HCT116 (cell line): ENCODE data around the gene PDK2. TPM values are rescaled to one million over a fixed set of nuclear protein-coding genes. Genes with fewer than 3 reads are reported as not detected.

Source experiments
- ATAC-seq: fragments of 200-7000 bp; cut with Tn5 transposase; 2 replicates; pipeline ENCODE4 v1.9.1; 2020; ENCODE audit warnings: mild to moderate bottlenecking, moderate library complexity
- Bru-seq: library from RNA; stranded (reverse); fragments of 400-500 nt; gene quantifications from one replicate; lab custom pipeline; 2021; lab: Mats Ljungman, UMichigan
- BruChase-seq, 2 experiments: library from RNA; stranded (reverse); fragments of 400-500 nt; gene quantifications; one replicate each; lab custom pipeline; 2021; lab: Mats Ljungman, UMichigan
- BruUV-seq: library from RNA; stranded (reverse); fragments of 400-500 nt; replicated peaks from 2 replicates; lab custom pipeline; 2021; lab: Mats Ljungman, UMichigan
- CTCF ChIA-PET: fragments of 300-600 bp; sonication (Branson Sonifier 250); formaldehyde crosslinking; loops from one replicate; lab custom pipeline; 2021; ENCODE audit warnings: antibody characterized with exemption; lab: Charles Lee
- POLR2A ChIA-PET: fragments of 300-600, 350-600 bp; sonication (Branson Sonifier 250); formaldehyde crosslinking; loops from one replicate; lab custom pipeline; 2021; ENCODE audit warnings: antibody characterized with exemption; lab: Charles Lee
- RAD21 ChIA-PET, 2 experiments: fragments of 300-600 bp; sonication (Branson Sonifier 250); formaldehyde crosslinking; loops; one replicate each; lab custom pipeline; 2023; ENCODE audit warnings: low total read pairs in 2 of 2; ENCODE audit not compliant: uncharacterized antibody in 2 of 2, unreplicated experiment in 2 of 2, low non-redundant PET in 1 of 2; lab: Charles Lee
- DNase-seq: peaks from one replicate; pipeline ENCODE4 v3.0.0-alpha.2; 2010; ENCODE audit warnings: low read depth, low spot score
- H2AFZ ChIP-seq: fragments of 200-600 bp; shearing (Covaris generic), sonication (generic); 2 replicates; pipeline ENCODE4 v1.6.1; 2017; ENCODE audit warnings: low read depth, mixed run types, mixed read lengths, antibody characterized with exemption, low read length; ENCODE audit not compliant: poor library complexity, severe bottlenecking
- H3K27ac ChIP-seq: 2 replicates; pipeline ENCODE4 v1.5.1; 2012; ENCODE audit warnings: low read depth, low read length
- H3K27me3 ChIP-seq: fragments of 200-600 bp; sonication (generic); 2 replicates; pipeline ENCODE4 v1.6.1; 2016; ENCODE audit warnings: mixed run types, low read length, mixed read lengths; ENCODE audit not compliant: insufficient read depth
- H3K36me3 ChIP-seq, 2 experiments: fragments of 200-500 bp in 1 of 2; fragments of 200-600 bp in 1 of 2; sonication (Bioruptor generic) in 1 of 2; sonication (generic) in 1 of 2; 2 replicates each; pipeline versions ENCODE4 v1.5.1 to v1.6.1; 2014 to 2016; ENCODE audit warnings: low read length in 2 of 2, inconsistent platforms in 1 of 2, mixed read lengths in 1 of 2, mixed run types in 1 of 2; ENCODE audit not compliant: insufficient read depth in 2 of 2, control insufficient read depth in 1 of 2
- H3K4me1 ChIP-seq, 2 experiments: fragments of 200-600 bp in 1 of 2; sonication (generic) in 1 of 2; 2 replicates each; pipeline versions ENCODE4 v1.5.1 to v1.6.1; 2012 to 2017; ENCODE audit warnings: low read length in 2 of 2, inconsistent platforms in 1 of 2, mild to moderate bottlenecking in 1 of 2, mixed read lengths in 1 of 2, mixed run types in 1 of 2, moderate library complexity in 1 of 2; ENCODE audit not compliant: insufficient read depth in 2 of 2, control insufficient read depth in 1 of 2
- H3K4me2 ChIP-seq: fragments of 200-600 bp; sonication (generic); 2 replicates; pipeline ENCODE4 v1.6.1; 2017; ENCODE audit warnings: mixed run types, low read length, mixed read lengths
- H3K4me3 ChIP-seq, 2 experiments: fragments of 200-600 bp in 1 of 2; sonication (generic) in 1 of 2; replicated peaks in 1 of 2; 2 replicates each; pipeline ENCODE4 v1.5.1; 2011 to 2016; ENCODE audit warnings: low read length in 2 of 2, control low read depth in 1 of 2, low read depth in 1 of 2, mild to moderate bottlenecking in 1 of 2, mixed read lengths in 1 of 2, mixed run types in 1 of 2
- H3K79me2 ChIP-seq: fragments of 200-600 bp; sonication (generic); 2 replicates; pipeline ENCODE4 v1.6.1; 2017; ENCODE audit warnings: mild to moderate bottlenecking, mixed run types, low read length, moderate library complexity, mixed read lengths; ENCODE audit not compliant: insufficient read depth
- H3K9ac ChIP-seq: fragments of 200-600 bp; sonication (generic); 2 replicates; pipeline ENCODE4 v1.6.1; 2016; ENCODE audit warnings: low read length, mixed read lengths
- H3K9me2 ChIP-seq: fragments of 200-600 bp; sonication (generic), shearing (Covaris generic); 2 replicates; pipeline ENCODE4 v1.6.1; 2017; ENCODE audit warnings: mixed run types, mild to moderate bottlenecking, moderate library complexity; ENCODE audit not compliant: insufficient read depth
- H3K9me3 ChIP-seq, 2 experiments: fragments of 200-500 bp in 1 of 2; fragments of 200-600 bp in 1 of 2; sonication (Bioruptor generic) in 1 of 2; sonication (generic) in 1 of 2; 2 replicates each; pipeline ENCODE4 v1.6.1; 2014 to 2017; ENCODE audit warnings: low read length in 2 of 2, mixed read lengths in 2 of 2, inconsistent platforms in 1 of 2, low read depth in 1 of 2, mild to moderate bottlenecking in 1 of 2, mixed run types in 1 of 2, moderate library complexity in 1 of 2; ENCODE audit not compliant: control insufficient read depth in 1 of 2, insufficient read depth in 1 of 2
- H4K20me1 ChIP-seq: fragments of 200-600 bp; sonication (generic), shearing (Covaris generic); 2 replicates; pipeline ENCODE4 v1.6.1; 2017; ENCODE audit warnings: mixed run types, mild to moderate bottlenecking, moderate library complexity; ENCODE audit not compliant: insufficient read depth
- EGR1 ChIP-seq: IDR thresholded peaks from 2 replicates; pipeline ENCODE4 v1.6.1; 2012; ENCODE audit warnings: low read depth
- FOSL1 ChIP-seq: IDR thresholded peaks from 2 replicates; pipeline ENCODE4 v1.6.1; 2012; ENCODE audit warnings: low read depth
- POLR2AphosphoS5 ChIP-seq: IDR thresholded peaks from 2 replicates; pipeline ENCODE4 v1.6.1; 2011; ENCODE audit warnings: mild to moderate bottlenecking, low read depth, low read length, moderate library complexity
- SP1 ChIP-seq: IDR thresholded peaks from 2 replicates; pipeline ENCODE4 v1.6.1; 2012; ENCODE audit warnings: low read depth
- TCF7L2 ChIP-seq: IDR thresholded peaks from 2 replicates; pipeline ENCODE4 v1.7.0; 2011; ENCODE audit warnings: borderline replicate concordance, inconsistent platforms; ENCODE audit not compliant: insufficient read depth, insufficient read length; ENCODE audit errors: extremely low read depth
- YY1 ChIP-seq: IDR thresholded peaks from 2 replicates; pipeline ENCODE4 v1.6.1; 2011; ENCODE audit warnings: low read length, low read depth, moderate library complexity, mild to moderate bottlenecking; ENCODE audit not compliant: insufficient replicate concordance; ENCODE audit errors: extremely low read depth
- ZFX ChIP-seq: fragments of 450-650 bp; IDR thresholded peaks from 2 replicates; pipeline ENCODE4 v1.6.1; 2017
- intact Hi-C: fragments of 100-400 bp; cut with micrococcal nuclease; formaldehyde crosslinking; loops from 2 replicates; pipeline ENCODE4 v1.10.0; 2022
- long read RNA-seq: library from polyadenylated mRNA; unstranded; transcript quantifications from one replicate; pipeline ENCODE4 v2.0.0, GENCODE V29; 2021; ENCODE audit not compliant: unreplicated experiment
- polyA plus RNA-seq: library from polyadenylated mRNA; unstranded; fragments of >200 nt; gene quantifications from 2 replicates; pipeline ENCODE4 v1.2.1, GENCODE V29; 2012; ENCODE audit warnings: missing spikeins
- total RNA-seq: library from RNA; stranded (reverse); gene quantifications from one replicate; pipeline ENCODE4 v1.2.1, GENCODE V29; 2021; ENCODE audit not compliant: unreplicated experiment
- TF ChIP-seq, protein P1 (sequence below): IDR thresholded peaks from 2 replicates; pipeline ENCODE4 v1.6.1; 2012

Gene PDK2
- total RNA-seq (39.1 TPM), Bru-seq, nascent RNA (percentile 51 among the genes with signal in this experiment), BruChase-seq, experiment 1, labeled RNA remaining after a 6-hour chase (percentile 56 among the genes with signal in this experiment), BruChase-seq, experiment 2, labeled RNA remaining after a 2-hour chase (percentile 50 among the genes with signal in this experiment)
- 62.1 and 68.9 TPM in 2 replicates for polyA plus RNA-seq
- long read RNA-seq, transcript PDK2-203 (11 exons, 3,440 nt): major isoform, 77 of 108 reads
- long read RNA-seq, transcript PDK2-206 (4 exons, 865 nt): minor isoform, 8 of 108 reads
- long read RNA-seq, partial matches to known transcripts: 4 of 108 reads
- long read RNA-seq, other reads (novel, unspliced or antisense): 18 of 108 reads

DNA sequence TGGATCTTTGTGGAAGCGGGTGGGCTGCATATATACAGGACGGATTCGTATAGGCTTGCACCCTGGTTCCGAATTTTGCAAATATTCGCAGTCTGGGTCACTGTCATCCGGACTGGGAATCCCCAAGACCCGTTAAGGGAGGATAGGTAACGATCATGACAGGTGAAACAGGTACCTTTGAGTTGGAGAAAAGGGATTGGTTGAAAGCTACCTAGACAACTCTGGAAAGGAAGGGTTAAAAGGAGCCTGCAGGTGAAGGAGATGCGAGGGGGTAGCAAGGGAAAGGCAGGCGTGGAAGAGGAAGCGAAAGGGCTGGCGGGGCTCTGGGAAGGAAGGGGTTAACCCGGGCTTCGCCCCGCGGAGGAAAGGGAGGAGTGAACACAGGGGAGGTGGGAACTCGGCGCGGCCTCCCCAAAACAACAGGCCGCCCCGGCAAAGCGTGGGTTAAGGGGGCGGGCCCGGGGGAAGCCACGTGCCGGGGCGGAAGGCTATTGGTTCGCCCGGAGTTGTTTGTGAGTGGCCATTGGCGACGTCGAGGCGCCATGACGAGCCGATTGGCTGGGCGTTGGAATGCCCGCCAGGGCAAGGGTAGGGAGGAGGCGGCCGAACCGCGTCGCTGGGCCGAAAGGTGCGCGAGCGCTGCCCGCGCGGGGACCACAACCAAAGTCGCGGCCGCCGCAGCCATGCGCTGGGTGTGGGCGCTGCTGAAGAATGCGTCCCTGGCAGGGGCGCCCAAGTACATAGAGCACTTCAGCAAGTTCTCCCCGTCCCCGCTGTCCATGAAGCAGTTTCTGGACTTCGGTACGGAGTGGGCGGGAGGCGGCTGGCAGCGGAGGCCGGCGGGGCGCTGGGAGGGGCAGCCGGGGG is at the start of gene PDK2:
Gene PDK2, plus strand, starts transcription at position 599 of the 867 bp plus-strand sequence. Its CDS starts 85 bp downstream, at position 684.
- DNase-seq: peak; percentile 96
- H2AFZ ChIP-seq: peak within 1 kb of the TSS; percentile 89
- no TSS peak for BruUV-seq

More for the DNA sequence above, at the start of gene PDK2:
- Histone ChIP-seq H3K36me3 (peaks cover under 1 to 7% of the 10 kb centered on the region in 2 experiments; a peak in 3 of 4 replicates), H3K9ac (peak within 1 kb of the TSS; percentile 83), H3K27ac (peak within 1 kb of the TSS; percentile 64), H3K4me1 (peaks cover 14 to 37% of the 10 kb centered on the region in 2 experiments), H3K9me2 (no peaks in the 10 kb centered on the region), H3K9me3 (no peaks in the 10 kb centered on the region), H3K27me3 (no peaks in the 10 kb centered on the region), H4K20me1 (no peaks in the 10 kb centered on the region), H3K4me3 (peak within 1 kb of the TSS; percentile 84 to 96), H3K79me2 (0 out of 2 replicates have a peak, but pooled peaks cover 6% of the 10 kb centered on the region), H3K4me2 (peak within 1 kb of the TSS; percentile 91)
- ChIA-PET POLR2A (interaction anchor here (0.6 to 3.5 kb wide), 5 partner anchors 13 to 67 kb away, joined by 3 to 18 read pairs (median 5); partner anchors contain the start of gene ITGA3), RAD21 (interaction anchor here (1.3 to 1.6 kb wide), 4 partner anchors 60 to 98 kb away, joined by 4 to 5 read pairs (median 4); no protein-coding TSS in a partner anchor), CTCF (interaction anchor here (0.6 to 4.6 kb wide), 39 partner anchors 8 to 332 kb away, joined by 3 to 55 read pairs (median 7); partner anchors contain the start of genes ITGA3, LRRC59 and SGCA)
- peak; percentile 51; the same call in 1 of the 2 replicates for TF ChIP-seq POLR2AphosphoS5
- TF ChIP-seq TCF7L2: peak; percentile 30
- no peak for TF ChIP-seq FOSL1
- peak; percentile 100 for TF ChIP-seq SP1
- TF ChIP-seq YY1: peak; percentile 56
- no peak; the same call in 1 of the 2 replicates for TF ChIP-seq EGR1
- peak; percentile 63; the same call in 1 of the 2 replicates for TF ChIP-seq ZFX
- TF ChIP-seq, protein P1, sequence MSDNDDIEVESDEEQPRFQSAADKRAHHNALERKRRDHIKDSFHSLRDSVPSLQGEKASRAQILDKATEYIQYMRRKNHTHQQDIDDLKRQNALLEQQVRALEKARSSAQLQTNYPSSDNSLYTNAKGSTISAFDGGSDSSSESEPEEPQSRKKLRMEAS: peak; percentile 96
- ATAC-seq: peak; percentile 92
- intact Hi-C loops: loop anchor here (1.0 kb wide), 1 partner anchor 202 kb away; no protein-coding TSS in a partner anchor
